GM12875 (cell line): ENCODE measurements around the gene CHPF.

ENCODE experiments used
- H3K4me3 ChIP-seq: one replicate; pipeline ENCODE4 v1.5.1; 2011; ENCODE audit warnings: low read depth, low read length, control low read depth
- CTCF ChIP-seq: IDR thresholded peaks from 2 replicates; pipeline ENCODE4 v1.5.1; 2011; ENCODE audit warnings: low read depth, mild to moderate bottlenecking, control low read depth, inconsistent platforms, low read length, moderate library complexity, borderline replicate concordance; ENCODE audit not compliant: insufficient read depth

CHPF gene

DNA sequence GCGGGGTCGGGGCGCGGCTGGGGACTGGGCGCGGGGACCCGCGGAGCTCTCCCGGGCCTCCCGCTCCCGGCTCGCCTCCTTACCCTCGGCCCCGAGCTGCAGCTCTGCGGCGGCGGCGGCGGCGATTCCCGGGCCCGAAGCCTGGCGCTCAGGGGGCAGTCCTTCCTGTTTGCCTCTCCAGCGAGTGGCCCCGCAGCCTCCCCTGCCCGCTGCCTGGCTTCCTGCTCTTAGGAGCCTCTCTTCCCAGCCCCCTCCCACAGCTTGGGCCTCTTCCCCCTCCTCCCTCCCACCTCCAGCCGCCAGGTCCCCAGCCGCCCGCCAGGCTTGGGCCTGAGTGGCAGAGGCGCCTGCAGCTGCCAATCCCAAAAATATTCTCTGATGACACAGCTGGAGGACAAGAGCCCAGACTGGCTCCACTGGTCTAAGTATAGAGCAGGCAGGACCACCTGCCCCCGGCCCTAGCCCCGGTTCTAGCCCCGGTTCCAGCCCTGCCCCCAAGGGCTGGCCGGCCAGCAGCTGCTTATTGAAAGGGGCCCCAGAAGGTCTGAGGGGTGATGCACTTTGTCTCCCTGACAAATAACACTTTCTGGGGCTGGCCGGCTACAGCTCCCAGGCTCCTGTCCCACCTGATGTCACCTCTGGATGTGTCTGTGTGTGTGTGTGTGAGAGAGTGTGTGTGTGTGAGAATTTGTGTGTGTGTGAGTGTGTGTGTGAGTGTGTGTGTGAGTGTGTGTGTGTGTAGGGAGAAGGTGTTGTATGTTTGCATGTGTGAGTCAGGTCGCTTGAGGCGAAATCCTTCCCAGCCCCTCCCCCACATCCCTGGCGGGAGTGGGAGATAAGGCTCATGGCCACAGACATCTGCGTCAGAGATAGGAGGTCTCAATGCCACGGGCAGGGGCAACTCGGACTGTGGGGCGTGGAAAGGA is 28.0 kb upstream of the CHPF start, which contains the start of gene OBSL1:
Gene OBSL1, minus strand, starts transcription at position 229 of the 926 bp plus-strand sequence. CDS start 307 bp downstream, outside the sequence.
- TF ChIP-seq CTCF, result no peak
- H3K4me3 ChIP-seq, result no peak within 1 kb of the TSS

DNA sequence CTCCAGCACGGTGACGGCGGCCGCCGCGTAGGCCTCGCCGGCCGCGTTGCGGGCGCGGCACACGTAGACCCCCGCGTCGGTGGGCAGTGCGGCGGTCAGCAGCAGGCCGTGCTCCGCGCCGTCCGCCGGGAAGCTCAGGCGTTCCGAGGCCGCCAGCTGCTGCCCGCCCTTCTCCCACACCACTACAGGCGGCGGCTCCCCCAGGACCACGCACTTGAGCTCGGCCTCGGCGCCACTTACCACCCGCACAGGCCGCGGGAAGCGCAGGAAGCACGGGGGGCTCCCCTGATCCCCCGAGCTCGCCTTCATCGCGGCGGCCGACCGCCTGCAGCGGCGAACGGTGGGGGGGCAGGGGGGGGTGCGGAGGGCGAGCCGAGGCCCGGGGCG is 27.3 kb upstream of the CHPF start:
- TF ChIP-seq CTCF, result no peak
- H3K4me3 ChIP-seq, result no peak overlapping the region

DNA sequence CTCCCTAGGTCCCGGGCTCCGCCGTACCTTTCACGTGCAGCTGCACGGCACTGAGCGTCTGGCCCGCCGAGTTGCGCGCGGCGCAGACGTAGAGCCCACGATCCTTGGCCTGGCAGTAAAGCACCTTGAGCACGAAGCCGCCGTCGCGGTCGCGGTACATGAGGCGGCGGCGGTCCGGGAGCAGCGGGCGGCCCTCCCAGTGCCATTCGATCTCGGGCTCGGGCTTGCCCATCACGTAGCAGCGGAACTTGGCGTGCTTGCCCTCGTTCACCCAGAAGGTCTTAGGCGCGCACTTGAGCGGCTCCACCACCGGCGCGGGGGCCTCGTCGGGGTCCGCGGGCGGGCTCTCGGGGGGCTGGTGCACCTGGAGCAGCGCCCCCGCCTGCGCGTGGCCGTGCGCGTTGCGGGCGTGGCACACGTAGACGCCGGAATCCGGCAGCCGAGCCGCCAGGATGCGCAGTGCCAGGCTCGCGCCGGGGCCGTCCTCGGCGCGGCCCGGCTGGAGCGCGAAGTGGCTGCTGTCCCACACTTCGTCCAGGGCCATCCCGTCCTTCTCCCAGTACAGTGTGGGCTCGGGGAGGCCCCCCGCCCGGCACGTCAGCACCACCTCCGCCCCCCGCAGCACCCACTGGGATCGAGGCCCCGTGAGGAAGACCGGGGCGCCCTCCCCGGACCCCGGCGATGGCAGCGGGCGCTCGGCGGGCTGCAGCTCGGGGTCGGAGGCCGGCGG is 26.8 kb upstream of the CHPF start:
- H3K4me3 ChIP-seq, result no peak overlapping the region

GRCh38 chr2:219569635-219570034 is 26.0 kb upstream of the CHPF start:
- TF ChIP-seq CTCF, result no peak
- H3K4me3 ChIP-seq, result no peak overlapping the region

More for the DNA sequence above, 26.8 kb upstream of the CHPF start:
- no peak for TF ChIP-seq CTCF

GRCh38 chr2:219569041-219569440 is 25.4 kb upstream of the CHPF start:
- TF ChIP-seq CTCF, result no peak
- H3K4me3 ChIP-seq, result no peak overlapping the region

DNA sequence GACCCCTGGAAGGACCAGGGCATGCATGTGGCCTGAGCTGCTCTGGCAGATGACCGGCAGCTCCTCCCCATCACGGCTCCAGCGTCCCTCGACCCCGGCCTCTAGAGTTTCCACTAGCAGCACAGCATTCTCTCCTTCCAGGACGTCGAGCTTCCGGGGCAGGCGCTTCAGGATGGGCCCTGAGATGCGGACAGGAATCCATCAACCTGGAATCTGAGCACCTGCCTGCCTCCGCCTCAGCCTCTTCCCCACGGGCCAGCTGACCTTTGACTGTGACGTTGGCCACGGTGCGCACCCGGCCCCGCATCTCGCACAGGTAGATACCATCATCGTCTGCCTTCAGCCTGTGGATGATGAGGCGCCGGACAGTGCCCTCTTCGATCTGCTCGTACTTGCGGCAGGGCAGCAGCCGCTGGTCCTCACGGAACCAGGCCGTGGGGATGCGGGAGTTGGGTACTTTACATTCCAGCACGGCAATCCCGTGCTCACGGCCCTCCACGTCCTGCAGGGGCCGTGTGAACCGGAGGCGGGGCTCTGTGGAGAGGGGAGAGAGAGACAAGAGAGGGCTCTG is 24.3 kb upstream of the CHPF start:
- no peak for TF ChIP-seq CTCF
- H3K4me3 ChIP-seq, result no peak overlapping the region
